Measurements from ENCODE around the gene TOE1.

DNA sequence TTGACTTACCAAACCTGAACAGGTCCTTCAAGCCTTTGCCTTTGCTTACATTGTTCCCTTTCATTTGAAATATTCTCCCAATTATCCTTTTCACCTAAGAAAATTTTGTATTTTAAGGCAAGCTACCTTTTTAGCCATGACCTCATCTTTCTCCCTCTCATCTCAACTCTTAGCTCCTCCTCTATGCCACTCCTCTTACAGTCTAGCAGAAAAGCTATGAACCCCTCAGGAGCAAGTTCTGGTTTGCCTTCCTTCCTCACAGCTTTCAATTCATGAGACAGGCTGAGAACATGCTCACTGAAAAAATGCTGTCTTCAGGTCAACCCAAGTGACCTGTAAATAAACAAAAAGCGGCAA lies 8.6 kb downstream of the TOE1 start:
- no peak for TF ChIP-seq EZH2 (IDR thresholded peaks at IDR 0.05; ENCODE audit: low read length, missing control alignments)
- TF ChIP-seq, protein P1, sequence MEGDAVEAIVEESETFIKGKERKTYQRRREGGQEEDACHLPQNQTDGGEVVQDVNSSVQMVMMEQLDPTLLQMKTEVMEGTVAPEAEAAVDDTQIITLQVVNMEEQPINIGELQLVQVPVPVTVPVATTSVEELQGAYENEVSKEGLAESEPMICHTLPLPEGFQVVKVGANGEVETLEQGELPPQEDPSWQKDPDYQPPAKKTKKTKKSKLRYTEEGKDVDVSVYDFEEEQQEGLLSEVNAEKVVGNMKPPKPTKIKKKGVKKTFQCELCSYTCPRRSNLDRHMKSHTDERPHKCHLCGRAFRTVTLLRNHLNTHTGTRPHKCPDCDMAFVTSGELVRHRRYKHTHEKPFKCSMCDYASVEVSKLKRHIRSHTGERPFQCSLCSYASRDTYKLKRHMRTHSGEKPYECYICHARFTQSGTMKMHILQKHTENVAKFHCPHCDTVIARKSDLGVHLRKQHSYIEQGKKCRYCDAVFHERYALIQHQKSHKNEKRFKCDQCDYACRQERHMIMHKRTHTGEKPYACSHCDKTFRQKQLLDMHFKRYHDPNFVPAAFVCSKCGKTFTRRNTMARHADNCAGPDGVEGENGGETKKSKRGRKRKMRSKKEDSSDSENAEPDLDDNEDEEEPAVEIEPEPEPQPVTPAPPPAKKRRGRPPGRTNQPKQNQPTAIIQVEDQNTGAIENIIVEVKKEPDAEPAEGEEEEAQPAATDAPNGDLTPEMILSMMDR (conservative IDR thresholded peaks at IDR 0.05 in 1 of 2, IDR thresholded peaks at IDR 0.05 in 1 of 2; ENCODE audit: low read depth in 1 of 2, low read length in 2 of 2) = no peak
